ENCODE measurements around the gene ARL10. TPM values are rescaled to one million over a fixed set of nuclear protein-coding genes. Genes with fewer than 3 reads are reported as not detected.

ARL10 gene
- total RNA-seq, 6 experiments from 2014 or later = 0.93 to 2.4 (median 1.1) TPM

- Histone ChIP-seq H3K27ac (no peak overlapping the region), H3K4me1 (peaks cover 0 to 9% (median 0%) of the 10 kb centered on the region in 4 donors), H3K9me3 (no peaks in the 10 kb centered on the region), H3K27me3 (no peaks in the 10 kb centered on the region), H3K4me3 (no peak overlapping the region), H3K36me3 (no peaks in the 10 kb centered on the region)
- intact Hi-C loops (cut with DNase I) = no loop called here
- WGBS (ENCODE audit: insufficient coverage, low coverage, low lambda C conversion rate, missing lambda C conversion rate) = 70% methylated on average over 1 of the region's 13 CpGs
- DNase-seq = no peak
- peak; percentile 17 to 58 (median 49) for ATAC-seq
- no peak for TF ChIP-seq POLR2A (IDR thresholded peaks at IDR 0.05)
Observed at GRCh38 chr5:176371621-176372539, 6.6 kb downstream of the ARL10 start.

GRCh38 chr5:176373100-176373818, 8.0 kb downstream of the ARL10 start:
- Histone ChIP-seq H3K4me3 (no peak overlapping the region), H3K27me3 (no peaks in the 10 kb centered on the region), H3K4me1 (peaks cover 0 to 9% (median 0%) of the 10 kb centered on the region in 4 donors), H3K36me3 (no peaks in the 10 kb centered on the region), H3K27ac (no peak overlapping the region), H3K9me3 (no peaks in the 10 kb centered on the region)
- intact Hi-C loops (cut with DNase I) = no loop called here
- TF ChIP-seq CTCF (IDR thresholded peaks at IDR 0.05) = no peak
- no peak for TF ChIP-seq POLR2A (IDR thresholded peaks at IDR 0.05)
- ATAC-seq = no peak
- WGBS (ENCODE audit: insufficient coverage, low coverage, low lambda C conversion rate, missing lambda C conversion rate) = 66% methylated on average over 5 of the region's 7 CpGs
- DNase-seq = no peak

GRCh38 chr5:176379881-176380280, 14.6 kb downstream of the ARL10 start:
- ATAC-seq = no peak
- Histone ChIP-seq H3K4me1 (no peaks in the 10 kb centered on the region), H3K4me3 (no peak overlapping the region), H3K36me3 (peaks cover 0 to 23% (median 10%) of the 10 kb centered on the region in 4 donors), H3K27me3 (no peaks in the 10 kb centered on the region), H3K27ac (no peak overlapping the region), H3K9me3 (no peaks in the 10 kb centered on the region)
- intact Hi-C loops (cut with DNase I) = no loop called here
- no peak for DNase-seq
- TF ChIP-seq CTCF (IDR thresholded peaks at IDR 0.05) (no peak), POLR2A (IDR thresholded peaks at IDR 0.05) (no peak)
- WGBS (ENCODE audit: insufficient coverage, low coverage, low lambda C conversion rate, missing lambda C conversion rate) = 66% methylated on average over 3 of the region's 3 CpGs

GRCh38 chr5:176381423-176381822, 16.1 kb downstream of the ARL10 start:
- Histone ChIP-seq H3K4me1 (peaks cover 0 to 7% (median 0%) of the 10 kb centered on the region in 4 donors), H3K27ac (peak overlapping the region in 1 of 3 donors; percentile 40), H3K27me3 (no peaks in the 10 kb centered on the region), H3K9me3 (no peaks in the 10 kb centered on the region), H3K36me3 (peaks cover 0 to 30% (median 14%) of the 10 kb centered on the region in 4 donors), H3K4me3 (no peak overlapping the region)
- TF ChIP-seq CTCF (IDR thresholded peaks at IDR 0.05) (no peak), POLR2A (IDR thresholded peaks at IDR 0.05) (no peak)
- intact Hi-C loops (cut with DNase I) = no loop called here
- ATAC-seq = peak in 1 of 4 donors; percentile 69
- 46% methylated on average over 2 of the region's 3 CpGs for WGBS (ENCODE audit: insufficient coverage, low coverage, low lambda C conversion rate, missing lambda C conversion rate)
- DNase-seq = no peak
